ENCODE measurements around the gene MAD1L1.

The MAD1L1 gene

DNA sequence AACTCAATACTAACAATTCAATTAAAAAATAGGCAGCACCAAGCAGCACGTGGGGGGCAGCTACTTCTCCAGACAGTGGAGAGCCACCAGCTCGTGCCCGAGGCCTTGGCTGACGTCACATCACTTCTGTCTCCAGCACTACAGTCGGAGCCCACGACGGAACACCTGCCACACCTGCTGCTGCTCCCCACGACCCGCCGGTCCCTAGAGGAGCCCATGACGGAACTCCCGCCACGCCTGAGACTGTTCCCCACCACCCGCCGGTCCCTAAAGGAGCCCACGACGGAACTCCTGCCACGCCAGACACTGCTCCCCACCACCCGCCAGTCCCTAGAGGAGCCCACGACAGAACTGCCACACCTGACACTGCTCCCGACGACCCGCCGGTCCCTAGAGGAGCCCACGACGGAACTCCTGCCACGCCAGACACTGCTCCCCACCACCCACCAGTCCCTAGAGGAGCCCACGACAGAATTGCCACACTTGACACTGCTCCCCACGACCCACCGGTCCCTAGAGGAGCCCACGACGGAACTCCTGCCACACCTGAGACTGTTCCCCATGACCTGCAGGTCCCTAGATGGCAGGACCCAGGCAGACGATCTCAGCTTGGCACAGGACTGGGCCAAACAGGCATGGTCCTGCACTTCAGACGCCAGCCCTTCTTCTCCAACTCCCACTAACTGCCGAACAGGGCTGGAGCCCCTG, 304.7 kb downstream of the MAD1L1 start:
- Histone ChIP-seq H3K27ac (ENCODE audit: extremely low read depth, low read depth, low read length) (no peak overlapping the region), H3K4me3 (ENCODE audit: low read depth, low read length) (no peak overlapping the region), H3K36me3 (ENCODE audit: control insufficient read depth in 2 of 2, insufficient read depth in 1 of 2, low read length in 2 of 2) (no peaks in the 10 kb centered on the region), H3K4me1 (ENCODE audit: control insufficient read depth, insufficient read depth, low read length) (peaks cover 2% of the 10 kb centered on the region; the same call in 1 of the 2 replicates), H3K9me3 (ENCODE audit: control insufficient read depth, insufficient read depth, low read depth, low read length) (no peaks in the 10 kb centered on the region)
- ChIA-PET CTCF (interaction anchor here (0.6 to 1.0 kb wide), 2 partner anchors 23 to 743 kb away, joined by 3 read pairs; no protein-coding TSS in a partner anchor), POLR2A (no interaction called here)
- TF ChIP-seq ZNF785 (tag by site-specific recombination; IDR thresholded peaks at IDR 0.05) (no peak), ZNF654 (tag by site-specific recombination; IDR thresholded peaks at IDR 0.05; ENCODE audit: low read depth) (no peak), ZBTB8A (tag by site-specific recombination; IDR thresholded peaks at IDR 0.05) (no peak)
- TF ChIP-seq, protein P1, sequence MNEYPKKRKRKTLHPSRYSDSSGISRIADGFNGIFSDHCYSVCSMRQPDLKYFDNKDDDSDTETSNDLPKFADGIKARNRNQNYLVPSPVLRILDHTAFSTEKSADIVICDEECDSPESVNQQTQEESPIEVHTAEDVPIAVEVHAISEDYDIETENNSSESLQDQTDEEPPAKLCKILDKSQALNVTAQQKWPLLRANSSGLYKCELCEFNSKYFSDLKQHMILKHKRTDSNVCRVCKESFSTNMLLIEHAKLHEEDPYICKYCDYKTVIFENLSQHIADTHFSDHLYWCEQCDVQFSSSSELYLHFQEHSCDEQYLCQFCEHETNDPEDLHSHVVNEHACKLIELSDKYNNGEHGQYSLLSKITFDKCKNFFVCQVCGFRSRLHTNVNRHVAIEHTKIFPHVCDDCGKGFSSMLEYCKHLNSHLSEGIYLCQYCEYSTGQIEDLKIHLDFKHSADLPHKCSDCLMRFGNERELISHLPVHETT (tag by site-specific recombination; IDR thresholded peaks at IDR 0.05) = no peak
- TF ChIP-seq, protein P2, sequence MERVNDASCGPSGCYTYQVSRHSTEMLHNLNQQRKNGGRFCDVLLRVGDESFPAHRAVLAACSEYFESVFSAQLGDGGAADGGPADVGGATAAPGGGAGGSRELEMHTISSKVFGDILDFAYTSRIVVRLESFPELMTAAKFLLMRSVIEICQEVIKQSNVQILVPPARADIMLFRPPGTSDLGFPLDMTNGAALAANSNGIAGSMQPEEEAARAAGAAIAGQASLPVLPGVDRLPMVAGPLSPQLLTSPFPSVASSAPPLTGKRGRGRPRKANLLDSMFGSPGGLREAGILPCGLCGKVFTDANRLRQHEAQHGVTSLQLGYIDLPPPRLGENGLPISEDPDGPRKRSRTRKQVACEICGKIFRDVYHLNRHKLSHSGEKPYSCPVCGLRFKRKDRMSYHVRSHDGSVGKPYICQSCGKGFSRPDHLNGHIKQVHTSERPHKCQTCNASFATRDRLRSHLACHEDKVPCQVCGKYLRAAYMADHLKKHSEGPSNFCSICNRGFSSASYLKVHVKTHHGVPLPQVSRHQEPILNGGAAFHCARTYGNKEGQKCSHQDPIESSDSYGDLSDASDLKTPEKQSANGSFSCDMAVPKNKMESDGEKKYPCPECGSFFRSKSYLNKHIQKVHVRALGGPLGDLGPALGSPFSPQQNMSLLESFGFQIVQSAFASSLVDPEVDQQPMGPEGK (tag by site-specific recombination; IDR thresholded peaks at IDR 0.05) = no peak

DNA sequence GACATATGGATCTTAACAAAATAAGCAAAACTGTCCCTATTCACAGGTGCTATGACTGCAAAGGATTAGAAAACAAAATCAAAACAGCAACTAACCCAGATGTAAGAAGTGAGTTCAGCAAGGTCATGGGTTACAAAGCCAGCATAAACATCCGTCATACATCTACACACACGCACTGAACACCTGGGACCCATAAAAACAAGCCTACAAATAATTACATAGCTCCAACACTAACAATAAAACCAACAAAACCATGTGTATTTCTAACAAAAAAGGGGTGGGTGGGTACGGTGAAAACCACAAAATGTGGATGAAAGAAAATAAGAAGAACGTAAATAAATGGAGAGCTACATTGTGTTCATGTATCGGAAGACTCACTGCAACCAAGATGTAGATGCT, 305.8 kb downstream of the MAD1L1 start:
- TF ChIP-seq ZNF664 (tag by site-specific recombination; IDR thresholded peaks at IDR 0.05) (no peak), ZNF768 (tag by site-specific recombination; IDR thresholded peaks at IDR 0.05) (no peak), ZNF548 (tag by site-specific recombination; IDR thresholded peaks at IDR 0.05) (no peak), ZNF16 (tag by site-specific recombination; IDR thresholded peaks at IDR 0.05; ENCODE audit: low read depth) (no peak), ZNF561 (tag by site-specific recombination; IDR thresholded peaks at IDR 0.05; ENCODE audit: borderline replicate concordance) (no peak), ZFP3 (tag by site-specific recombination; IDR thresholded peaks at IDR 0.05; ENCODE audit: low read depth) (no peak)
- TF ChIP-seq, protein P3, sequence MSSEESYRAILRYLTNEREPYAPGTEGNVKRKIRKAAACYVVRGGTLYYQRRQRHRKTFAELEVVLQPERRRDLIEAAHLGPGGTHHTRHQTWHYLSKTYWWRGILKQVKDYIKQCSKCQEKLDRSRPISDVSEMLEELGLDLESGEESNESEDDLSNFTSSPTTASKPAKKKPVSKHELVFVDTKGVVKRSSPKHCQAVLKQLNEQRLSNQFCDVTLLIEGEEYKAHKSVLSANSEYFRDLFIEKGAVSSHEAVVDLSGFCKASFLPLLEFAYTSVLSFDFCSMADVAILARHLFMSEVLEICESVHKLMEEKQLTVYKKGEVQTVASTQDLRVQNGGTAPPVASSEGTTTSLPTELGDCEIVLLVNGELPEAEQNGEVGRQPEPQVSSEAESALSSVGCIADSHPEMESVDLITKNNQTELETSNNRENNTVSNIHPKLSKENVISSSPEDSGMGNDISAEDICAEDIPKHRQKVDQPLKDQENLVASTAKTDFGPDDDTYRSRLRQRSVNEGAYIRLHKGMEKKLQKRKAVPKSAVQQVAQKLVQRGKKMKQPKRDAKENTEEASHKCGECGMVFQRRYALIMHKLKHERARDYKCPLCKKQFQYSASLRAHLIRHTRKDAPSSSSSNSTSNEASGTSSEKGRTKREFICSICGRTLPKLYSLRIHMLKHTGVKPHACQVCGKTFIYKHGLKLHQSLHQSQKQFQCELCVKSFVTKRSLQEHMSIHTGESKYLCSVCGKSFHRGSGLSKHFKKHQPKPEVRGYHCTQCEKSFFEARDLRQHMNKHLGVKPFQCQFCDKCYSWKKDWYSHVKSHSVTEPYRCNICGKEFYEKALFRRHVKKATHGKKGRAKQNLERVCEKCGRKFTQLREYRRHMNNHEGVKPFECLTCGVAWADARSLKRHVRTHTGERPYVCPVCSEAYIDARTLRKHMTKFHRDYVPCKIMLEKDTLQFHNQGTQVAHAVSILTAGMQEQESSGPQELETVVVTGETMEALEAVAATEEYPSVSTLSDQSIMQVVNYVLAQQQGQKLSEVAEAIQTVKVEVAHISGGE (tag by site-specific recombination; conservative IDR thresholded peaks at IDR 0.05; ENCODE audit: low read depth) = no peak
- no peak overlapping the region for H3K27ac ChIP-seq (ENCODE audit: extremely low read depth, low read depth, low read length)
- CTCF ChIA-PET = interaction anchor here (1.0 kb wide), 1 partner anchor 24 kb away, joined by 3 read pairs; no protein-coding TSS in a partner anchor
- H3K9me3 ChIP-seq (ENCODE audit: control insufficient read depth, insufficient read depth, low read depth, low read length) = no peaks in the 10 kb centered on the region
- H3K4me3 ChIP-seq (ENCODE audit: low read depth, low read length) = no peak overlapping the region
- peaks cover 2% of the 10 kb centered on the region; the same call in 1 of the 2 replicates for H3K4me1 ChIP-seq (ENCODE audit: control insufficient read depth, insufficient read depth, low read length)
- POLR2A ChIA-PET = no interaction called here
- H3K36me3 ChIP-seq (ENCODE audit: control insufficient read depth in 2 of 2, insufficient read depth in 1 of 2, low read length in 2 of 2) = no peaks in the 10 kb centered on the region

Data from HEK293 (cell line).